Prostate gland (tissue), 2 donors: ENCODE results near the gene UBE2R2. TPM values are rescaled to one million over a fixed set of nuclear protein-coding genes. Genes with fewer than 3 reads are reported as not detected.

ENCODE experiments used
- DNase-seq: peaks from one replicate; pipeline ENCODE4 v3.0.0-alpha.2; 2019; ENCODE audit warnings: low spot score
- H3K27ac ChIP-seq, 2 donors: fragments of 200-600 bp; sonication (generic); 2 replicates each; pipeline ENCODE4 v1.5.1; 2017 to 2019
- H3K27me3 ChIP-seq: fragments of 200-600 bp; sonication (generic); replicated peaks from 2 replicates; pipeline ENCODE4 v1.5.1; 2019; ENCODE audit not compliant: insufficient read depth
- H3K36me3 ChIP-seq, 2 donors: fragments of 200-600 bp; sonication (generic); 1 replicate in 1 of 2; 2 replicates in 1 of 2; pipeline versions ENCODE4 v1.5.1 to v1.8.1; 2017 to 2019
- H3K4me1 ChIP-seq: fragments of 200-600 bp; sonication (generic); replicated peaks from 2 replicates; pipeline ENCODE4 v1.5.1; 2019
- H3K4me3 ChIP-seq, 2 donors: fragments of 200-600 bp; sonication (generic); 2 replicates each; pipeline ENCODE4 v1.5.1; 2017 to 2019
- H3K9me3 ChIP-seq: fragments of 200-600 bp; sonication (generic); 2 replicates; pipeline ENCODE4 v1.5.1; 2017
- POLR2A ChIP-seq: fragments of 450-650 bp; IDR thresholded peaks from one replicate; pipeline ENCODE4 v1.6.1; 2016; ENCODE audit warnings: antibody characterized with exemption, mild to moderate bottlenecking
- POLR2AphosphoS5 ChIP-seq: sonication (generic); formaldehyde crosslinking; IDR thresholded peaks from one replicate; pipeline ENCODE4 v1.6.1; 2017; ENCODE audit warnings: antibody characterized with exemption
- WGBS: methylation state at CpG from one replicate; pipeline ENCODE4 v1.1.5; 2018; 5-methylcytosine and 5-hydroxymethylcytosine counted together
- intact Hi-C: fragments of 100-400 bp; cut with DNase I; formaldehyde crosslinking; loops from one replicate; pipeline ENCODE4 v1.14.2; 2022
- total RNA-seq, 2 donors: library from RNA; depleted of rRNA; stranded (reverse); fragments of >200 nt; gene quantifications; one replicate each; pipeline ENCODE4 v1.1.0, GENCODE V29; 2016
- TF ChIP-seq, protein P1 (sequence below), 4 experiments: fragments of 200-600 bp in 2 of 4; fragments of 450-650 bp in 2 of 4; sonication (generic) in 2 of 4; IDR thresholded peaks; 1 replicate in 3 of 4; 2 replicates in 1 of 4; pipeline ENCODE4 v1.5.1; 2016 to 2019; ENCODE audit warnings: antibody characterized with exemption in 4 of 4, mild to moderate bottlenecking in 2 of 4, moderate library complexity in 2 of 4

UBE2R2 gene
- total RNA-seq, 2 donors from 2014 or later: 25.6 to 42.7 TPM

DNA sequence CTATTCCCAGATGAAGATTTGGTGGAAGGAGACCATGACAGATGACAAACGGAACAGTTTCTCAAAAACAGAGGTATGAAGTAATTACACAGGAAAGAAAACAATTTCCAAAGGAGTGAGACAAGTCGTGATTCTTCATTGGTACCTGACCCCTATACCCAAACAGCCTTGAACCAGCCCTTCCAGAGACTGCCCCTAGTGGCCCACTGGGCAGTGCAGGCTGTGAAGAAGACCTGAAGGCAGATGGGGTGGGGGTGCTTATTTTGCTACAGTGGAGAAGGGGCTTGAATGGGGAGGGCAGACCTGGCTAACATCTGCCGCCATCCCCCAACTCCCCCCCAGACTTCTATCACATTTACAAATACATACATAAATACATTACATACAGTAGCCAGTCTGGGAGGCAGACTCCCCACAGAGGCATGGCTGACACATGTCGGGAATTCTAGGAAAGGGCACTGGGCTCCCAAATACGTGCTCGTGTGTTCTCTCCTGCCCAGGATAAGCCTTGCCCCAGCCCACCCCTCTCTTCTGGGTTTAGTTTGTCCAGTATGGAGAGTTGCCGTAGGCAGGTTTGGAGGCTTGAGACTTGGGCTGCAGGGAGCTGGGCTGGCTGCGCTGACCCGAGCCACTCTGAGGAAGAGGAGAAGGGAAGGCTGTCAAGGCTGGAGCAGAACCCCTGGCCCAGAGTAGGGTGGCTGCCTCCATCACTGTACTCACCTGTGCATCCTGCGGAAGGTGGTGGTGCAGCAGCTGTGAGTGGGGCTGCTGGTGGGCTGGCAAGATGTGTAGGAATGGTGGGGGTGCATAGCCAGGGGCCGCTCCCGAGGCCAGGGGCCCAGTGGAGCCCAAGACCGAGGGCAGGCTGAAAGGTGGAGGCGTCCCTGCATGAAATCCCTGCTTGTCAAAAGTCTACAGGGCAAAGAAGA is 105.3 kb downstream of the UBE2R2 start:
- Histone ChIP-seq H3K27ac (no peak overlapping the region), H3K9me3 (no peaks in the 10 kb centered on the region), H3K4me1 (no peaks in the 10 kb centered on the region), H3K4me3 (no peak overlapping the region), H3K27me3 (no peaks in the 10 kb centered on the region), H3K36me3 (peaks cover 6 to 17% of the 10 kb centered on the region in 2 donors)
- TF ChIP-seq POLR2A: no peak
- TF ChIP-seq, protein P1, sequence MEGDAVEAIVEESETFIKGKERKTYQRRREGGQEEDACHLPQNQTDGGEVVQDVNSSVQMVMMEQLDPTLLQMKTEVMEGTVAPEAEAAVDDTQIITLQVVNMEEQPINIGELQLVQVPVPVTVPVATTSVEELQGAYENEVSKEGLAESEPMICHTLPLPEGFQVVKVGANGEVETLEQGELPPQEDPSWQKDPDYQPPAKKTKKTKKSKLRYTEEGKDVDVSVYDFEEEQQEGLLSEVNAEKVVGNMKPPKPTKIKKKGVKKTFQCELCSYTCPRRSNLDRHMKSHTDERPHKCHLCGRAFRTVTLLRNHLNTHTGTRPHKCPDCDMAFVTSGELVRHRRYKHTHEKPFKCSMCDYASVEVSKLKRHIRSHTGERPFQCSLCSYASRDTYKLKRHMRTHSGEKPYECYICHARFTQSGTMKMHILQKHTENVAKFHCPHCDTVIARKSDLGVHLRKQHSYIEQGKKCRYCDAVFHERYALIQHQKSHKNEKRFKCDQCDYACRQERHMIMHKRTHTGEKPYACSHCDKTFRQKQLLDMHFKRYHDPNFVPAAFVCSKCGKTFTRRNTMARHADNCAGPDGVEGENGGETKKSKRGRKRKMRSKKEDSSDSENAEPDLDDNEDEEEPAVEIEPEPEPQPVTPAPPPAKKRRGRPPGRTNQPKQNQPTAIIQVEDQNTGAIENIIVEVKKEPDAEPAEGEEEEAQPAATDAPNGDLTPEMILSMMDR (IDR thresholded peaks at IDR 0.05): peak in 3 of 4 experiments; percentile 20 to 22 (median 20)
- no peak for TF ChIP-seq POLR2AphosphoS5
- WGBS: 88% methylated on average over 14 of the region's 14 CpGs
- intact Hi-C loops: loop anchor here (10.0 kb wide), 2 partner anchors 103 to 107 kb away; partner anchors contain the start of gene UBE2R2
- no peak for DNase-seq

DNA sequence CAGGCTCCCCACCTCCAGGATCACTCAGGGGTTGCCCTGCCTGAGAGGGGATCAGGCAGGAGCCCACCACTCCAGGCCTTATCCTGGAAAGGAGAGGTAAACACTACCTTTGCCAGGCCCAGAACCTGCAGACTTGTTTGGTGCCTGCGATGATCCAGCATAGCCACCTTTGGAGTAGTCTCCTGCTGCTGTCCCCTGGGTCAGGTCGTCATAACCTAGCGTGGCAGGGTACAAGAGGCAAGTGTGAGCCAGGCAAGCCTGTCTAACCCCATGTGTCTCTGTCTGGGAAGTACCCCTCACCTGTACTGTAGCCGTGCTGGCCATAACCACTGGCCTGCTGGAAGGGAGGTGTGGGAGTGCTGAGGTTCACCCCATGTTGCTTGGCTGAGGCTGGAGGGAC is 106.1 kb downstream of the UBE2R2 start:
- no peaks in the 10 kb centered on the region for H3K9me3 ChIP-seq
- intact Hi-C loops: loop anchor here (10.0 kb wide), 2 partner anchors 102 to 108 kb away; partner anchors contain the start of gene UBE2R2
- no peaks in the 10 kb centered on the region for H3K4me1 ChIP-seq
- 84% methylated on average over 4 of the region's 4 CpGs for WGBS
- no peak for DNase-seq
- no peaks in the 10 kb centered on the region for H3K27me3 ChIP-seq
- no peak overlapping the region for H3K27ac ChIP-seq
- no peak for TF ChIP-seq POLR2AphosphoS5
- TF ChIP-seq, protein P1 (IDR thresholded peaks at IDR 0.05): no peak
- TF ChIP-seq POLR2A: no peak
- peaks cover 6 to 17% of the 10 kb centered on the region in 2 donors for H3K36me3 ChIP-seq
- no peak overlapping the region for H3K4me3 ChIP-seq

DNA sequence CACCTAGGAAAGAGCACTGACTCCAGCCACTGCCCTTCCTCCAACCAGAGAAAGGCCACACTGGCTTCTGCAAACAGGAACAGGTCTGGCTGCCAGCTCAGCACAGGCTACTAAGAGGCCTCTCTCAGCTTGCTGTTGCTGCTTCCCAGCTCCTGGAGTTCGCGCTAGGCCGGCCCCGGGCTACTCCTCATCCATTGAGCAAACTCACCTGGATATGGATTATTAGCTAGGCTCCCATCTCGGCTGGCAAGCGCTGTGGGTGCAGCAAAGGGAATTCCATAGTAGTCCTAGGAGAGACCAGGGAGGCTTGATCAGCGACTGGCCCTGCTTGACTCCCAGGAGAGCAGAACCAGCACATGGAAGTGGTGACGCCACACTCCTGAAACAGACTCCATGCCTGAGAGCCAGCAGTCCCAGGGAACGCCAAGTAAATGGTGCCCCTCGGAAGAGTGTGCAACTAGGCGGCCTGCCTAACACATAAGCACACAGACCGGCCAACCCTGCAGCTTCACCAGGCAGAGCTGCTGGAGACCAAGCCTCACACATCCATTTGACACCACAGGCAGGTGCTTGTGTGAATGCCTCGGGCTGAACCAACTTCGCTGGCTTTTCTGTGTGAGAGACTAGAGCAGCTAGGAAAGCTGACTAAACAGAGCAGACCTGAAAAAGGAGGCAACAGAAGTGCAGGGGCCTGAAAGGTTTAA is 107.2 kb downstream of the UBE2R2 start:
- H3K4me3 ChIP-seq: no peak overlapping the region
- intact Hi-C loops: loop anchor here (2.0 to 10.0 kb wide), 3 partner anchors 101 to 153 kb away; partner anchors contain the start of gene UBE2R2
- no peaks in the 10 kb centered on the region for H3K27me3 ChIP-seq
- 86% methylated on average over 13 of the region's 14 CpGs for WGBS
- peak; percentile 48 for DNase-seq
- no peaks in the 10 kb centered on the region for H3K9me3 ChIP-seq
- H3K27ac ChIP-seq: peak overlapping the region in 1 of 2 donors; percentile 26
- no peak for TF ChIP-seq POLR2A
- TF ChIP-seq POLR2AphosphoS5: no peak
- TF ChIP-seq, protein P1 (IDR thresholded peaks at IDR 0.05): no peak
- peaks cover 6 to 17% of the 10 kb centered on the region in 2 donors for H3K36me3 ChIP-seq
- H3K4me1 ChIP-seq: no peaks in the 10 kb centered on the region

DNA sequence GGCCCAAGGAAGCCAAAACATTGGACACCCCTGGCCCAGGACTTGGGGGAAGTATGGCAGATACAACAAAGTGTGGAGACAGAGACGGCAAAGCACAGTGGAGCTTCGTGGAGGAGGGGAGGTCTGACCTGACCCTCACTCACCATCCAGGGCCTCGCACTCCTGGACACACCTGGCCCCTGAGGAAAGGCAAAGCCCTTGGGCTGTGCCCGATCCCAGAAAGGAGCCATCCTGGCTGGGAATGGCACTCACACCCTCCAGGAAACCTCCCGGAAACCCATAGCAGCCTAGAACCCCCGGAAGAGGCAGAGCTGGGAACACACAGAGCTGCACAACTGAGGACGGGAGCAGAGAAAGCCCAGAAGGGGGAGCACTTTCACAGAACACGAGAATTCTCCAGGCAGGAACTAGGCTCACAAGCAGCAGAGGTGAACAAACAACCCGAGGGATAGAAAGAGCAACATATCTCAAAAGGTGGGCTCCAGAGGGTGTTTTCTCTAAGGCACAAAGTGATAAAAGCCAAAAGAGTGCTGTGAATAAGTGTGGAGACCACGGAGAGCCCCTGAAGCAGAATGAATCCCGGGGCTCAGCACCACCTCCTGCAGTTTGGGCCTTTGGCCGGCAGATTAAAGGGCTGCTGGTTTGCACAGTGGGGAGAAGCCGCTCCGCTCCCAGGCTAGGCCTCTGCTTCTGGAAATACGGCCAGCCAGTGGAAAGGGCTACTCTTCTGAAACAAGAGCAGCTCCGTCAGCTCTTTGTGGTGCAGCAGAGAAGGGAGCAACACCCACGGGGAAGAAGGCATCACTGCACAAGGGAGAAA is 108.2 kb downstream of the UBE2R2 start:
- WGBS: 57% methylated on average over 17 of the region's 17 CpGs
- H3K27ac ChIP-seq: peak overlapping the region in 1 of 2 donors; percentile 27
- peaks cover 6 to 17% of the 10 kb centered on the region in 2 donors for H3K36me3 ChIP-seq
- H3K9me3 ChIP-seq: no peaks in the 10 kb centered on the region
- H3K4me1 ChIP-seq: no peaks in the 10 kb centered on the region
- TF ChIP-seq POLR2AphosphoS5 (peak; percentile 12), POLR2A (no peak)
- TF ChIP-seq, protein P1 (IDR thresholded peaks at IDR 0.05): peak in 3 of 4 experiments; percentile 39 to 52 (median 52)
- peak; percentile 51 for DNase-seq
- H3K4me3 ChIP-seq: no peak overlapping the region
- intact Hi-C loops: loop anchor here (2.0 to 10.0 kb wide), 3 partner anchors 100 to 152 kb away; partner anchors contain the start of gene UBE2R2
- no peaks in the 10 kb centered on the region for H3K27me3 ChIP-seq
